ENCODE measurements around the gene IGFN1. TPM values are rescaled to one million over a fixed set of nuclear protein-coding genes. Genes with fewer than 3 reads are reported as not detected.
"Not testable (repeated sequence)": the region's sequence is repeated elsewhere in the genome, so short reads cannot be mapped to it uniquely, and the experiment has no call there.

The IGFN1 gene
- total RNA-seq, 4 donors from 2014 or later: 0.14 TPM; not detected in 3

- in situ Hi-C loops (cut with MboI; ENCODE audit: low pct_ligation_motif_present in 1 of 4, low pct_unique_long_range_greater_than_20kb in 1 of 4, low sequenced_read_pairs in 3 of 4): no loop called here
- Histone ChIP-seq H3K4me3 (no peak overlapping the region), H3K36me3 (no peaks in the 10 kb centered on the region), H3K9me3 (no peaks in the 10 kb centered on the region), H3K27ac (no peak overlapping the region), H3K4me1 (peaks cover 6 to 20% (median 13%) of the 10 kb centered on the region in 4 donors), H3K27me3 (peaks cover 4% of the 10 kb centered on the region)
- no peak for TF ChIP-seq POLR2AphosphoS5 (IDR thresholded peaks at IDR 0.05)
- TF ChIP-seq EP300 (IDR thresholded peaks at IDR 0.05; ENCODE audit: low read depth): no peak
- no peak for TF ChIP-seq POLR2A (IDR thresholded peaks at IDR 0.05)
- no peak for TF ChIP-seq CTCF (IDR thresholded peaks at IDR 0.05)
- intact Hi-C loops (cut with DNase I; ENCODE audit: low total_unique reads): no loop called here
- DNase-seq: no peak
These were observed 33.8 kb upstream of the IGFN1 start for GRCh38 chr1:201156819-201157218.

GRCh38 chr1:201157949-201158348 lies 32.7 kb upstream of the IGFN1 start:
- no peaks in the 10 kb centered on the region for H3K36me3 ChIP-seq
- WGBS, 2 donors (ENCODE audit: low coverage in 1 of 2): 84% methylated on average over 2 of the region's 2 CpGs; no CpG with 5 or more reads in 1 of the 2 donors
- H3K4me1 ChIP-seq: peaks cover 6 to 15% (median 11%) of the 10 kb centered on the region in 4 donors
- TF ChIP-seq CTCF (IDR thresholded peaks at IDR 0.05) (no peak), POLR2AphosphoS5 (IDR thresholded peaks at IDR 0.05) (no peak), POLR2A (IDR thresholded peaks at IDR 0.05) (no peak), EP300 (IDR thresholded peaks at IDR 0.05; ENCODE audit: low read depth) (no peak)
- DNase-seq: no peak
- no peaks in the 10 kb centered on the region for H3K9me3 ChIP-seq
- in situ Hi-C loops (cut with MboI; ENCODE audit: low pct_ligation_motif_present in 1 of 4, low pct_unique_long_range_greater_than_20kb in 1 of 4, low sequenced_read_pairs in 3 of 4) (no loop called here), intact Hi-C loops (cut with DNase I; ENCODE audit: low total_unique reads) (no loop called here)
- H3K27ac ChIP-seq: no peak overlapping the region
- no peak overlapping the region for H3K4me3 ChIP-seq
- peaks cover 4% of the 10 kb centered on the region for H3K27me3 ChIP-seq

GRCh38 chr1:201163036-201163435 lies 27.6 kb upstream of the IGFN1 start:
- intact Hi-C loops (cut with DNase I; ENCODE audit: low total_unique reads): not testable (repeated sequence)

GRCh38 chr1:201163707-201164106 lies 26.9 kb upstream of the IGFN1 start:
- Histone ChIP-seq H3K36me3 (no peaks in the 10 kb centered on the region), H3K9me3 (no peaks in the 10 kb centered on the region), H3K27ac (no peak overlapping the region), H3K27me3 (peaks cover 4% of the 10 kb centered on the region), H3K4me3 (no peak overlapping the region), H3K4me1 (no peaks in the 10 kb centered on the region)
- in situ Hi-C loops (cut with MboI; ENCODE audit: low pct_ligation_motif_present in 1 of 4, low pct_unique_long_range_greater_than_20kb in 1 of 4, low sequenced_read_pairs in 3 of 4): no loop called here
- no peak for TF ChIP-seq CTCF (IDR thresholded peaks at IDR 0.05)
- no peak for TF ChIP-seq POLR2A (IDR thresholded peaks at IDR 0.05)
- TF ChIP-seq POLR2AphosphoS5 (IDR thresholded peaks at IDR 0.05): no peak
- TF ChIP-seq EP300 (IDR thresholded peaks at IDR 0.05; ENCODE audit: low read depth): no peak
- intact Hi-C loops (cut with DNase I; ENCODE audit: low total_unique reads): no loop called here
- no peak for DNase-seq
- WGBS, 2 donors (ENCODE audit: low coverage in 1 of 2): 25 to 41% methylated on average over 2 to 4 of the region's 4 CpGs

More at GRCh38 chr1:201163036-201163435, 27.6 kb upstream of the IGFN1 start:
- H3K27me3 ChIP-seq; H3K9me3 ChIP-seq; H3K4me3 ChIP-seq; in situ Hi-C loops (cut with MboI; ENCODE audit: low pct_ligation_motif_present in 1 of 4, low pct_unique_long_range_greater_than_20kb in 1 of 4, low sequenced_read_pairs in 3 of 4); H3K4me1 ChIP-seq; H3K27ac ChIP-seq; DNase-seq; H3K36me3 ChIP-seq: not testable (repeated sequence)
- WGBS, 2 donors (ENCODE audit: low coverage in 1 of 2): 80 to 94% methylated on average over 1 to 8 of the region's 8 CpGs

- H3K9me3 ChIP-seq: no peaks in the 10 kb centered on the region
- no peak overlapping the region for H3K27ac ChIP-seq
- 37 to 58% methylated on average over 5 to 7 of the region's 7 CpGs for WGBS, 2 donors (ENCODE audit: low coverage in 1 of 2)
- H3K4me1 ChIP-seq: no peaks in the 10 kb centered on the region
- in situ Hi-C loops (cut with MboI; ENCODE audit: low pct_ligation_motif_present in 1 of 4, low pct_unique_long_range_greater_than_20kb in 1 of 4, low sequenced_read_pairs in 3 of 4) (no loop called here), intact Hi-C loops (cut with DNase I; ENCODE audit: low total_unique reads) (no loop called here)
- no peak overlapping the region for H3K4me3 ChIP-seq
- H3K27me3 ChIP-seq: peaks cover 4% of the 10 kb centered on the region
- TF ChIP-seq CTCF (IDR thresholded peaks at IDR 0.05): no peak
- TF ChIP-seq POLR2AphosphoS5 (IDR thresholded peaks at IDR 0.05): no peak
- no peak for TF ChIP-seq EP300 (IDR thresholded peaks at IDR 0.05; ENCODE audit: low read depth)
- no peak for TF ChIP-seq POLR2A (IDR thresholded peaks at IDR 0.05)
- no peaks in the 10 kb centered on the region for H3K36me3 ChIP-seq
- no peak for DNase-seq
These were observed 26.0 kb upstream of the IGFN1 start for GRCh38 chr1:201164645-201165044.

All from transverse colon (tissue), 4 donors.